H1 (cell line): ENCODE data around the gene ACCSL. TPM values are rescaled to one million over a fixed set of nuclear protein-coding genes. Genes with fewer than 3 reads are reported as not detected.

Experiments
- ATF2 ChIP-seq: IDR thresholded peaks from 2 replicates; pipeline ENCODE4 v1.6.1; 2012; ENCODE audit warnings: low read length, inconsistent platforms
- JUND ChIP-seq: IDR thresholded peaks from 2 replicates; pipeline ENCODE4 v1.6.1; 2011; ENCODE audit warnings: mild to moderate bottlenecking, improper control_type of control experiment, low read length
- MAFK ChIP-seq: IDR thresholded peaks from 2 replicates; pipeline ENCODE4 v1.6.1; 2012; ENCODE audit warnings: low read depth, mild to moderate bottlenecking, improper control_type of control experiment, low read length
- NANOG ChIP-seq: IDR thresholded peaks from 2 replicates; pipeline ENCODE4 v1.6.1; 2011; ENCODE audit warnings: low read length, low read depth, mild to moderate bottlenecking, inconsistent platforms; ENCODE audit not compliant: insufficient read depth, poor library complexity, severe bottlenecking
- ZNF274 ChIP-seq: IDR thresholded peaks from 2 replicates; pipeline ENCODE4 v1.7.0; 2012; ENCODE audit warnings: low read length, borderline replicate concordance; ENCODE audit errors: extremely low read depth
- polyA plus RNA-seq, 7 experiments: library from polyadenylated mRNA; depleted of rRNA in 3 of 7; stranded (reverse) in 5 of 7; unstranded in 2 of 7; fragments of >200 nt in 5 of 7; fragments of 200-250 nt in 2 of 7; gene quantifications; 1 replicate in 5 of 7; 2 replicates in 1 of 7; 4 replicates in 1 of 7; pipeline versions ENCODE4 v1.2.1 to v1.2.3, GENCODE V29; 2011 to 2013; ENCODE audit warnings: missing spikeins in 2 of 7, mixed read lengths in 2 of 7
- total RNA-seq: library from RNA; stranded (reverse); fragmentation: NEBNext Ultra II Directional; extraction: Animal tissue kit (Norgen Biotek cat#: 25700); gene quantifications from 2 replicates; pipeline ENCODE4 v1.2.1, GENCODE V29; 2021
- TF ChIP-seq, protein P1 (sequence below): fragments of 300-600 bp; sonication (generic); IDR thresholded peaks from 2 replicates; pipeline ENCODE4 v1.7.1; 2012; ENCODE audit warnings: low read length, moderate library complexity, mild to moderate bottlenecking, inconsistent platforms; ENCODE audit not compliant: insufficient replicate concordance
- TF ChIP-seq, protein P2 (sequence below), 3 experiments: IDR thresholded peaks; 1 replicate in 2 of 3; 2 replicates in 1 of 3; pipeline versions ENCODE4 v1.5.1 to v1.6.1; 2011; ENCODE audit warnings: low read length in 3 of 3, mild to moderate bottlenecking in 3 of 3, inconsistent platforms in 2 of 3, low read depth in 1 of 3, moderate library complexity in 1 of 3; ENCODE audit not compliant: insufficient read depth in 1 of 3; ENCODE audit errors: control extremely low read depth in 1 of 3

ACCSL gene
- total and polyA plus RNA-seq, 2 of the 8 experiments (the other 6 are each of a cell fraction or from before 2014, with no cell fraction given): not detected

DNA sequence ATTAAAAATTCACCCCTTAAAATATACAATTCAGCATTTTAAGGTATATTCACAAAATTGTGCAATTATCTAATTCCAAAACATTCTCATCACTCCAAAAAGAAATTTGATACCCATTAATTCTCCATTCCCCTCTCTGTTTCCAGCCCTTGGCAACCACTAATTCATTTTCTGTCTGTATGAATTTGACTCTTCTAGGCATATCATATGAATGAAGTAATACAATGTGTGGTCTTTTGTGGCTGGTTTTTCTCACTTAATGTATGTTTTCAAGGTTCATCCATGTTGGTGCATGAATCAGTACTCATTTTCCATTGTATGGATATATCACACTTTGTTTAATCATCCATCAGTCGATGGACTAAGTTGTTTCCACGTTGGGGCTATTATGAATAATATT is 29.0 kb upstream of the ACCSL start (continued):
- TF ChIP-seq, protein P1, sequence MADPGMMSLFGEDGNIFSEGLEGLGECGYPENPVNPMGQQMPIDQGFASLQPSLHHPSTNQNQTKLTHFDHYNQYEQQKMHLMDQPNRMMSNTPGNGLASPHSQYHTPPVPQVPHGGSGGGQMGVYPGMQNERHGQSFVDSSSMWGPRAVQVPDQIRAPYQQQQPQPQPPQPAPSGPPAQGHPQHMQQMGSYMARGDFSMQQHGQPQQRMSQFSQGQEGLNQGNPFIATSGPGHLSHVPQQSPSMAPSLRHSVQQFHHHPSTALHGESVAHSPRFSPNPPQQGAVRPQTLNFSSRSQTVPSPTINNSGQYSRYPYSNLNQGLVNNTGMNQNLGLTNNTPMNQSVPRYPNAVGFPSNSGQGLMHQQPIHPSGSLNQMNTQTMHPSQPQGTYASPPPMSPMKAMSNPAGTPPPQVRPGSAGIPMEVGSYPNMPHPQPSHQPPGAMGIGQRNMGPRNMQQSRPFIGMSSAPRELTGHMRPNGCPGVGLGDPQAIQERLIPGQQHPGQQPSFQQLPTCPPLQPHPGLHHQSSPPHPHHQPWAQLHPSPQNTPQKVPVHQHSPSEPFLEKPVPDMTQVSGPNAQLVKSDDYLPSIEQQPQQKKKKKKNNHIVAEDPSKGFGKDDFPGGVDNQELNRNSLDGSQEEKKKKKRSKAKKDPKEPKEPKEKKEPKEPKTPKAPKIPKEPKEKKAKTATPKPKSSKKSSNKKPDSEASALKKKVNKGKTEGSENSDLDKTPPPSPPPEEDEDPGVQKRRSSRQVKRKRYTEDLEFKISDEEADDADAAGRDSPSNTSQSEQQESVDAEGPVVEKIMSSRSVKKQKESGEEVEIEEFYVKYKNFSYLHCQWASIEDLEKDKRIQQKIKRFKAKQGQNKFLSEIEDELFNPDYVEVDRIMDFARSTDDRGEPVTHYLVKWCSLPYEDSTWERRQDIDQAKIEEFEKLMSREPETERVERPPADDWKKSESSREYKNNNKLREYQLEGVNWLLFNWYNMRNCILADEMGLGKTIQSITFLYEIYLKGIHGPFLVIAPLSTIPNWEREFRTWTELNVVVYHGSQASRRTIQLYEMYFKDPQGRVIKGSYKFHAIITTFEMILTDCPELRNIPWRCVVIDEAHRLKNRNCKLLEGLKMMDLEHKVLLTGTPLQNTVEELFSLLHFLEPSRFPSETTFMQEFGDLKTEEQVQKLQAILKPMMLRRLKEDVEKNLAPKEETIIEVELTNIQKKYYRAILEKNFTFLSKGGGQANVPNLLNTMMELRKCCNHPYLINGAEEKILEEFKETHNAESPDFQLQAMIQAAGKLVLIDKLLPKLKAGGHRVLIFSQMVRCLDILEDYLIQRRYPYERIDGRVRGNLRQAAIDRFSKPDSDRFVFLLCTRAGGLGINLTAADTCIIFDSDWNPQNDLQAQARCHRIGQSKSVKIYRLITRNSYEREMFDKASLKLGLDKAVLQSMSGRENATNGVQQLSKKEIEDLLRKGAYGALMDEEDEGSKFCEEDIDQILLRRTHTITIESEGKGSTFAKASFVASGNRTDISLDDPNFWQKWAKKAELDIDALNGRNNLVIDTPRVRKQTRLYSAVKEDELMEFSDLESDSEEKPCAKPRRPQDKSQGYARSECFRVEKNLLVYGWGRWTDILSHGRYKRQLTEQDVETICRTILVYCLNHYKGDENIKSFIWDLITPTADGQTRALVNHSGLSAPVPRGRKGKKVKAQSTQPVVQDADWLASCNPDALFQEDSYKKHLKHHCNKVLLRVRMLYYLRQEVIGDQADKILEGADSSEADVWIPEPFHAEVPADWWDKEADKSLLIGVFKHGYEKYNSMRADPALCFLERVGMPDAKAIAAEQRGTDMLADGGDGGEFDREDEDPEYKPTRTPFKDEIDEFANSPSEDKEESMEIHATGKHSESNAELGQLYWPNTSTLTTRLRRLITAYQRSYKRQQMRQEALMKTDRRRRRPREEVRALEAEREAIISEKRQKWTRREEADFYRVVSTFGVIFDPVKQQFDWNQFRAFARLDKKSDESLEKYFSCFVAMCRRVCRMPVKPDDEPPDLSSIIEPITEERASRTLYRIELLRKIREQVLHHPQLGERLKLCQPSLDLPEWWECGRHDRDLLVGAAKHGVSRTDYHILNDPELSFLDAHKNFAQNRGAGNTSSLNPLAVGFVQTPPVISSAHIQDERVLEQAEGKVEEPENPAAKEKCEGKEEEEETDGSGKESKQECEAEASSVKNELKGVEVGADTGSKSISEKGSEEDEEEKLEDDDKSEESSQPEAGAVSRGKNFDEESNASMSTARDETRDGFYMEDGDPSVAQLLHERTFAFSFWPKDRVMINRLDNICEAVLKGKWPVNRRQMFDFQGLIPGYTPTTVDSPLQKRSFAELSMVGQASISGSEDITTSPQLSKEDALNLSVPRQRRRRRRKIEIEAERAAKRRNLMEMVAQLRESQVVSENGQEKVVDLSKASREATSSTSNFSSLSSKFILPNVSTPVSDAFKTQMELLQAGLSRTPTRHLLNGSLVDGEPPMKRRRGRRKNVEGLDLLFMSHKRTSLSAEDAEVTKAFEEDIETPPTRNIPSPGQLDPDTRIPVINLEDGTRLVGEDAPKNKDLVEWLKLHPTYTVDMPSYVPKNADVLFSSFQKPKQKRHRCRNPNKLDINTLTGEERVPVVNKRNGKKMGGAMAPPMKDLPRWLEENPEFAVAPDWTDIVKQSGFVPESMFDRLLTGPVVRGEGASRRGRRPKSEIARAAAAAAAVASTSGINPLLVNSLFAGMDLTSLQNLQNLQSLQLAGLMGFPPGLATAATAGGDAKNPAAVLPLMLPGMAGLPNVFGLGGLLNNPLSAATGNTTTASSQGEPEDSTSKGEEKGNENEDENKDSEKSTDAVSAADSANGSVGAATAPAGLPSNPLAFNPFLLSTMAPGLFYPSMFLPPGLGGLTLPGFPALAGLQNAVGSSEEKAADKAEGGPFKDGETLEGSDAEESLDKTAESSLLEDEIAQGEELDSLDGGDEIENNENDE: no peak
- TF ChIP-seq ATF2: no peak
- no peak for TF ChIP-seq MAFK
- no peak for TF ChIP-seq NANOG
- TF ChIP-seq, protein P2, sequence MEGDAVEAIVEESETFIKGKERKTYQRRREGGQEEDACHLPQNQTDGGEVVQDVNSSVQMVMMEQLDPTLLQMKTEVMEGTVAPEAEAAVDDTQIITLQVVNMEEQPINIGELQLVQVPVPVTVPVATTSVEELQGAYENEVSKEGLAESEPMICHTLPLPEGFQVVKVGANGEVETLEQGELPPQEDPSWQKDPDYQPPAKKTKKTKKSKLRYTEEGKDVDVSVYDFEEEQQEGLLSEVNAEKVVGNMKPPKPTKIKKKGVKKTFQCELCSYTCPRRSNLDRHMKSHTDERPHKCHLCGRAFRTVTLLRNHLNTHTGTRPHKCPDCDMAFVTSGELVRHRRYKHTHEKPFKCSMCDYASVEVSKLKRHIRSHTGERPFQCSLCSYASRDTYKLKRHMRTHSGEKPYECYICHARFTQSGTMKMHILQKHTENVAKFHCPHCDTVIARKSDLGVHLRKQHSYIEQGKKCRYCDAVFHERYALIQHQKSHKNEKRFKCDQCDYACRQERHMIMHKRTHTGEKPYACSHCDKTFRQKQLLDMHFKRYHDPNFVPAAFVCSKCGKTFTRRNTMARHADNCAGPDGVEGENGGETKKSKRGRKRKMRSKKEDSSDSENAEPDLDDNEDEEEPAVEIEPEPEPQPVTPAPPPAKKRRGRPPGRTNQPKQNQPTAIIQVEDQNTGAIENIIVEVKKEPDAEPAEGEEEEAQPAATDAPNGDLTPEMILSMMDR (IDR thresholded peaks at IDR 0.05; ENCODE audit: control extremely low read depth in 1 of 3, insufficient read depth in 1 of 3, low read depth in 1 of 3, low read length in 3 of 3): no peak
- TF ChIP-seq JUND: no peak
- no peak for TF ChIP-seq ZNF274
